Neutrophil (primary cell): ENCODE results near the gene KLHL25.

Experiments used
- H3K27ac ChIP-seq: fragments of 200-600 bp; sonication (generic); 2 replicates; pipeline ENCODE4 v1.5.1; 2016; ENCODE audit warnings: mild to moderate bottlenecking, moderate library complexity
- H3K27me3 ChIP-seq: fragments of 200-600 bp; sonication (generic); 2 replicates; pipeline ENCODE4 v1.6.0; 2016; ENCODE audit warnings: mild to moderate bottlenecking
- H3K36me3 ChIP-seq: fragments of 200-600 bp; sonication (generic); 2 replicates; pipeline ENCODE4 v1.5.1; 2017
- H3K4me1 ChIP-seq, 2 experiments: fragments of 200-600 bp in 1 of 2; sonication (generic) in 1 of 2; 1 replicate in 1 of 2; 2 replicates in 1 of 2; pipeline versions ENCODE4 v1.5.1 to v1.6.1; 2013 to 2016; ENCODE audit warnings: low read depth in 1 of 2, low read length in 1 of 2, mild to moderate bottlenecking in 1 of 2, moderate library complexity in 1 of 2; ENCODE audit not compliant: control insufficient read depth in 1 of 2, insufficient read depth in 1 of 2
- H3K4me3 ChIP-seq, 2 experiments: fragments of 200-600 bp in 1 of 2; sonication (generic) in 1 of 2; 1 replicate in 1 of 2; 2 replicates in 1 of 2; pipeline ENCODE4 v1.5.1; 2013 to 2016; ENCODE audit warnings: low read depth in 1 of 2, low read length in 1 of 2, mild to moderate bottlenecking in 1 of 2, moderate library complexity in 1 of 2
- H3K9me3 ChIP-seq: fragments of 200-600 bp; sonication (generic); 2 replicates; pipeline ENCODE4 v1.5.1; 2016
- CTCF ChIP-seq: fragments of 200-600 bp; sonication (generic); IDR thresholded peaks from 2 replicates; pipeline ENCODE4 v1.5.1; 2016; ENCODE audit warnings: antibody characterized with exemption

Gene KLHL25

GRCh38 chr15:85785887-85786780 lies 8.6 kb downstream of the KLHL25 start:
- no peak for TF ChIP-seq CTCF
- Histone ChIP-seq H3K9me3 (no peaks in the 10 kb centered on the region), H3K36me3 (no peaks in the 10 kb centered on the region), H3K27me3 (peaks cover under 1% of the 10 kb centered on the region), H3K4me1 (no peaks in the 10 kb centered on the region), H3K4me3 (no peak overlapping the region), H3K27ac (no peak overlapping the region)

GRCh38 chr15:85782064-85782463 lies 12.7 kb downstream of the KLHL25 start:
- H3K27me3 ChIP-seq: no peaks in the 10 kb centered on the region
- no peak overlapping the region for H3K4me3 ChIP-seq
- H3K9me3 ChIP-seq: no peaks in the 10 kb centered on the region
- H3K4me1 ChIP-seq: no peaks in the 10 kb centered on the region
- TF ChIP-seq CTCF: no peak
- H3K27ac ChIP-seq: no peak overlapping the region
- H3K36me3 ChIP-seq: no peaks in the 10 kb centered on the region

GRCh38 chr15:85781099-85781498 lies 13.6 kb downstream of the KLHL25 start:
- Histone ChIP-seq H3K9me3 (no peaks in the 10 kb centered on the region), H3K4me3 (no peak overlapping the region), H3K36me3 (no peaks in the 10 kb centered on the region), H3K27me3 (no peaks in the 10 kb centered on the region), H3K4me1 (no peaks in the 10 kb centered on the region), H3K27ac (no peak overlapping the region)
- no peak for TF ChIP-seq CTCF

- Histone ChIP-seq H3K9me3 (no peaks in the 10 kb centered on the region), H3K4me3 (no peak overlapping the region), H3K27me3 (no peaks in the 10 kb centered on the region), H3K27ac (no peak overlapping the region), H3K36me3 (no peaks in the 10 kb centered on the region), H3K4me1 (no peaks in the 10 kb centered on the region)
- no peak for TF ChIP-seq CTCF
Measured at GRCh38 chr15:85780225-85780985, 14.3 kb downstream of the KLHL25 start.

- H3K4me1 ChIP-seq: no peaks in the 10 kb centered on the region
- H3K9me3 ChIP-seq: no peaks in the 10 kb centered on the region
- TF ChIP-seq CTCF: no peak
- H3K36me3 ChIP-seq: no peaks in the 10 kb centered on the region
- H3K4me3 ChIP-seq: no peak overlapping the region
- H3K27me3 ChIP-seq: no peaks in the 10 kb centered on the region
- H3K27ac ChIP-seq: no peak overlapping the region
Measured at GRCh38 chr15:85779249-85779648, 15.5 kb downstream of the KLHL25 start.
